Left ventricle myocardium inferior (tissue), 1 donor: Measurements from ENCODE around the gene USH1C. TPM values are rescaled to one million over a fixed set of nuclear protein-coding genes. Genes with fewer than 3 reads are reported as not detected.
A peak's percentile ranks its signal among the peaks of the same experiment; 100 is the strongest.

ENCODE experiments used
- DNase-seq: peaks from one replicate; pipeline ENCODE4 v3.0.0-alpha.2; 2020
- H3K27ac ChIP-seq: fragments of 200-600 bp; replicated peaks from 2 replicates; pipeline ENCODE4 v1.8.0; 2021
- H3K27me3 ChIP-seq: fragments of 200-600 bp; 2 replicates; pipeline ENCODE4 v1.8.0; 2021; ENCODE audit warnings: low read depth
- H3K36me3 ChIP-seq: fragments of 200-600 bp; 2 replicates; pipeline ENCODE4 v1.8.0; 2021
- H3K4me1 ChIP-seq: fragments of 200-600 bp; 2 replicates; pipeline ENCODE4 v1.8.0; 2021
- H3K4me3 ChIP-seq: fragments of 200-600 bp; 2 replicates; pipeline ENCODE4 v1.8.0; 2021; ENCODE audit warnings: mild to moderate bottlenecking, moderate library complexity
- H3K9me3 ChIP-seq: fragments of 200-600 bp; replicated peaks from 2 replicates; pipeline ENCODE4 v1.8.0; 2021
- CTCF ChIP-seq: fragments of 200-600 bp; IDR thresholded peaks from 2 replicates; pipeline ENCODE4 v1.8.0; 2021; ENCODE audit warnings: antibody characterized with exemption, mild to moderate bottlenecking, borderline replicate concordance
- intact Hi-C: fragments of 100-400 bp; cut with micrococcal nuclease; formaldehyde crosslinking; loops from one replicate; pipeline ENCODE4 v1.11.0; 2022
- total RNA-seq: library from RNA; stranded (reverse); fragmentation: NEBNext Ultra II Directional; extraction: Animal tissue kit (Norgen Biotek cat#: 25700); gene quantifications from one replicate; pipeline ENCODE4 v1.2.1, GENCODE V29; 2021
- donor health status: DM: no; HTN: yes; CAD: no; lungs with severe emphysema.

Gene USH1C
- total RNA-seq, 1 donor from 2014 or later = not detected

DNA sequence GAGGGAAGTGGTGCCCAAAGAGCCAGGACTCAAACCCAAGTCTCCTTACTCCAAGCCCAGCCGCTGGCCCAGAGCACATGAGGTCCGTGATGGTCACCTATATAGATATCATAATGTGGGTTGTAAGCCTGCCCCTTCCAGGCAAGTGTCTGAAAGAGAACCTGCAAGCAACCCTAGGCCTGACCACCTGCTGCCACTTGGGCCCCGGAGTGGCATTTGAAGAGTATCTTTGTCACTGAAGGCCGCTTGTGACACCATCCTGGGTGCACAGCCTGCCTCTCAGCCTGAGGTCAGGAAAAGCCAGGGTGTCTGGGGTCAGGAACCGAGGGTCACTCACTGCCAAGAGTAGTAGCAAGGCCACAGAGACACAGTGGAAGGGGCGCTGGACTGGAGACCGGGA, 35.2 kb upstream of the USH1C start:
- no peak for DNase-seq
- intact Hi-C loops = no loop called here
- Histone ChIP-seq H3K9me3 (no peaks in the 10 kb centered on the region), H3K27ac (no peak overlapping the region), H3K4me3 (no peak overlapping the region), H3K4me1 (no peaks in the 10 kb centered on the region), H3K36me3 (no peaks in the 10 kb centered on the region), H3K27me3 (peaks cover 10% of the 10 kb centered on the region)
- TF ChIP-seq CTCF = no peak

DNA sequence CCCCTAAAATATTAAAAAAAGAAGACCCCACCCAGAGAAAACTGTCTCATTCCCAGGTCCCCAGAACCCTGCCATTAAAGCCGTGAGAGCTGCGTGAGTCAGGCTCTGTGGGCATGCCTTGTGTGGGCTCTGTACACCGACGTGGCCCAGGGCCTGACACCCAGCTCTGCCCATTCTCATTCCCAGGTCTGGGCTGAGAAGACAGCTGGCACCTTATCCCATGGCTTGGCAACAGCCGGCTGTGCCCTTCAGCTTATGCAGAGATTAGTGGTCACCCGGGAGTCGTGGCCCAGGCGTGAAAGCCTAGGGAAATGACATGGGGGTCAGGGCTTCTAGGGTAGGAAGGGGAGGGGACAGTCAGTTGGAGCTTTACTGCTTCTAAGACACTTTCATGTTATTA, 34.7 kb upstream of the USH1C start:
- TF ChIP-seq CTCF = no peak
- Histone ChIP-seq H3K9me3 (no peaks in the 10 kb centered on the region), H3K4me3 (no peak overlapping the region), H3K36me3 (no peaks in the 10 kb centered on the region), H3K27me3 (peaks cover 15% of the 10 kb centered on the region), H3K27ac (no peak overlapping the region), H3K4me1 (no peaks in the 10 kb centered on the region)
- intact Hi-C loops = no loop called here
- peak; percentile 25 for DNase-seq

- no peak for TF ChIP-seq CTCF
- Histone ChIP-seq H3K4me3 (no peak overlapping the region), H3K36me3 (no peaks in the 10 kb centered on the region), H3K4me1 (no peaks in the 10 kb centered on the region), H3K27ac (no peak overlapping the region), H3K27me3 (peaks cover 22% of the 10 kb centered on the region), H3K9me3 (no peaks in the 10 kb centered on the region)
- intact Hi-C loops = no loop called here
- no peak for DNase-seq
Observed at GRCh38 chr11:17578296-17578695, 34.1 kb upstream of the USH1C start.

- Histone ChIP-seq H3K27me3 (peaks cover 22% of the 10 kb centered on the region), H3K36me3 (no peaks in the 10 kb centered on the region), H3K4me3 (no peak overlapping the region), H3K27ac (no peak overlapping the region), H3K9me3 (no peaks in the 10 kb centered on the region), H3K4me1 (no peaks in the 10 kb centered on the region)
- intact Hi-C loops = no loop called here
- no peak for TF ChIP-seq CTCF
- DNase-seq = no peak
Observed at GRCh38 chr11:17575431-17576425, 31.5 kb upstream of the USH1C start.

- Histone ChIP-seq H3K9me3 (no peaks in the 10 kb centered on the region), H3K27ac (no peak overlapping the region), H3K4me1 (no peaks in the 10 kb centered on the region), H3K4me3 (no peak overlapping the region), H3K36me3 (no peaks in the 10 kb centered on the region), H3K27me3 (peaks cover 22% of the 10 kb centered on the region)
- intact Hi-C loops = no loop called here
- no peak for DNase-seq
- TF ChIP-seq CTCF = no peak
Observed at GRCh38 chr11:17574141-17575091, 30.2 kb upstream of the USH1C start.
